Endothelial cell of umbilical vein (primary cell): ENCODE data around the gene TEX53. TPM values are rescaled to one million over a fixed set of nuclear protein-coding genes. Genes with fewer than 3 reads are reported as not detected.

ENCODE experiments used
- BruUV-seq: library from RNA; stranded (reverse); fragments of 400-500 nt; replicated peaks from 2 replicates; lab custom pipeline; 2021; lab: Mats Ljungman, UMichigan
- CTCF ChIA-PET: fragments of 300-600, 350-600 bp; sonication (Branson Sonifier 250); formaldehyde crosslinking; loops from one replicate; lab custom pipeline; 2021; ENCODE audit warnings: antibody characterized with exemption, inconsistent platforms; lab: Charles Lee
- POLR2A ChIA-PET: fragments of 300-600, 350-600 bp; sonication (Branson Sonifier 250); formaldehyde crosslinking; loops from one replicate; lab custom pipeline; 2021; ENCODE audit warnings: antibody characterized with exemption, inconsistent platforms; lab: Charles Lee
- DNase-seq: peaks from one replicate; pipeline ENCODE4 v3.0.0-alpha.2; 2011; ENCODE audit warnings: low read depth, low spot score
- FAIRE-seq: peaks from 2 replicates; lab custom pipeline; 2011; peaks lifted over from hg19 to GRCh38; lab: Jason Lieb, UNC
- H2AFZ ChIP-seq: 2 replicates; pipeline ENCODE4 v1.6.0; 2012; ENCODE audit warnings: low read depth, low read length, control low read depth, inconsistent platforms
- H3K27ac ChIP-seq: 2 replicates; pipeline ENCODE4 v1.5.1; 2011; ENCODE audit warnings: low read depth, mild to moderate bottlenecking, control low read depth, low read length, moderate library complexity; ENCODE audit not compliant: insufficient read depth
- H3K27me3 ChIP-seq, 2 experiments: 2 replicates each; pipeline versions ENCODE4 v1.6.0 to v1.6.1; 2011; ENCODE audit warnings: low read length in 2 of 2, mixed read lengths in 1 of 2; ENCODE audit not compliant: control insufficient read depth in 2 of 2, insufficient read depth in 2 of 2
- H3K36me3 ChIP-seq, 2 experiments: 2 replicates in 1 of 2; 3 replicates in 1 of 2; pipeline ENCODE4 v1.5.1; 2011; ENCODE audit warnings: low read length in 2 of 2, mild to moderate bottlenecking in 1 of 2, moderate library complexity in 1 of 2; ENCODE audit not compliant: control insufficient read depth in 2 of 2, insufficient read depth in 2 of 2; ENCODE audit errors: extremely low read depth in 1 of 2
- H3K4me1 ChIP-seq: 3 replicates; pipeline ENCODE4 v1.5.1; 2011; ENCODE audit warnings: mild to moderate bottlenecking, low read length; ENCODE audit not compliant: control insufficient read depth, insufficient read depth; ENCODE audit errors: extremely low read depth
- H3K4me2 ChIP-seq: 2 replicates; pipeline ENCODE4 v1.6.1; 2011; ENCODE audit warnings: low read length, control low read depth, mixed read lengths; ENCODE audit not compliant: insufficient read depth
- H3K4me3 ChIP-seq, 3 experiments: fragments of 200-600 bp in 1 of 3; sonication (generic), shearing (Covaris generic) in 1 of 3; replicated peaks in 1 of 3; 2 replicates each; pipeline ENCODE4 v1.5.1; 2011 to 2016; ENCODE audit warnings: control low read depth in 3 of 3, low read length in 3 of 3, mild to moderate bottlenecking in 2 of 3, inconsistent platforms in 1 of 3, low read depth in 1 of 3, moderate library complexity in 1 of 3; ENCODE audit not compliant: insufficient read depth in 1 of 3
- H3K79me2 ChIP-seq: 2 replicates; pipeline ENCODE4 v1.6.0; 2012; ENCODE audit warnings: low read length, inconsistent platforms; ENCODE audit not compliant: control insufficient read depth, insufficient read depth
- H3K9ac ChIP-seq: replicated peaks from 2 replicates; pipeline ENCODE3; 2011; ENCODE audit warnings: low read length, control low read depth; ENCODE audit not compliant: insufficient read depth; ENCODE audit errors: extremely low read depth
- H3K9me1 ChIP-seq: replicated peaks from 3 replicates; pipeline ENCODE4 v1.6.0; 2011; ENCODE audit warnings: mild to moderate bottlenecking, low read length; ENCODE audit not compliant: control insufficient read depth, insufficient read depth; ENCODE audit errors: extremely low read depth
- H3K9me3 ChIP-seq: replicated peaks from 2 replicates; pipeline ENCODE4 v1.5.1; 2012; ENCODE audit warnings: low read length, inconsistent platforms; ENCODE audit not compliant: control insufficient read depth, insufficient read depth
- H4K20me1 ChIP-seq: replicated peaks from 2 replicates; pipeline ENCODE3; 2011; ENCODE audit warnings: mild to moderate bottlenecking, low read length; ENCODE audit not compliant: control insufficient read depth, insufficient read depth; ENCODE audit errors: extremely low read depth
- CTCF ChIP-seq, 2 donors: IDR thresholded peaks; 1 replicate in 1 of 2; 2 replicates in 1 of 2; pipeline ENCODE4 v1.5.1; 2011; ENCODE audit warnings: low read length in 2 of 2, mild to moderate bottlenecking in 2 of 2, moderate library complexity in 2 of 2, control low read depth in 1 of 2, inconsistent platforms in 1 of 2, low read depth in 1 of 2; ENCODE audit not compliant: insufficient read depth in 1 of 2; ENCODE audit errors: extremely low read depth in 1 of 2
- EZH2 ChIP-seq: IDR thresholded peaks from 2 replicates; pipeline ENCODE4 v1.6.1; 2012; ENCODE audit warnings: borderline replicate concordance, low read depth, mild to moderate bottlenecking, moderate library complexity, low read length, inconsistent platforms; ENCODE audit not compliant: severe bottlenecking
- FOS ChIP-seq: IDR thresholded peaks from 2 replicates; pipeline ENCODE4 v1.6.1; 2011; ENCODE audit warnings: mild to moderate bottlenecking, low read length, moderate library complexity, borderline replicate concordance; ENCODE audit not compliant: insufficient read depth
- GATA2 ChIP-seq: IDR thresholded peaks from 2 replicates; pipeline ENCODE4 v1.7.0; 2011; ENCODE audit warnings: low read depth, mild to moderate bottlenecking, moderate library complexity, mixed read lengths, low read length; ENCODE audit not compliant: insufficient read length, insufficient read depth
- JUN ChIP-seq: IDR thresholded peaks from 2 replicates; pipeline ENCODE4 v1.6.1; 2011; ENCODE audit warnings: borderline replicate concordance, low read depth; ENCODE audit not compliant: insufficient read length, insufficient read depth
- MAX ChIP-seq: IDR thresholded peaks from 2 replicates; pipeline ENCODE4 v1.6.1; 2011; ENCODE audit not compliant: insufficient read depth, insufficient read length
- MYC ChIP-seq: IDR thresholded peaks from one replicate; pipeline ENCODE4 v1.6.1; 2011; ENCODE audit warnings: mild to moderate bottlenecking, low read depth, low read length
- POLR2A ChIP-seq: IDR thresholded peaks from 2 replicates; pipeline ENCODE4 v1.6.1; 2012; ENCODE audit warnings: low read depth, mild to moderate bottlenecking, control low read depth, low read length
- POLR2AphosphoS5 ChIP-seq: IDR thresholded peaks from 2 replicates; pipeline ENCODE4 v1.6.1; 2012; ENCODE audit warnings: low read depth, mild to moderate bottlenecking, control low read depth, low read length, moderate library complexity; ENCODE audit not compliant: insufficient read depth
- dilution Hi-C: fragments of 300-500 bp; cut with MboI; formaldehyde crosslinking; loops from one replicate; pipeline ENCODE4 v1.15.0; 2019; ENCODE audit warnings: low sequenced_read_pairs; ENCODE audit not compliant: extremely low pct_ligation_motif_present
- intact Hi-C: fragments of 100-400 bp; cut with micrococcal nuclease; formaldehyde crosslinking; loops from one replicate; pipeline ENCODE4 v1.10.0; 2022
- polyA plus RNA-seq, 4 experiments: library from polyadenylated mRNA; depleted of rRNA in 3 of 4; stranded (reverse) in 3 of 4; unstranded in 1 of 4; fragments of >200 nt; gene quantifications; 2 replicates each; pipeline versions ENCODE4 v1.2.1 to v1.2.3, GENCODE V29; 2011 to 2012; ENCODE audit warnings: missing spikeins in 1 of 4
- total RNA-seq: library from RNA; stranded (reverse); gene quantifications from 2 replicates; pipeline ENCODE4 v1.2.3, GENCODE V29; 2021

TEX53 gene
- total and polyA plus RNA-seq, 2 donors (not counting 3 experiments of a cell fraction or from before 2014, with no cell fraction given): not detected

- Histone ChIP-seq H3K9me1 (no peaks in the 10 kb centered on the region), H3K27me3 (peaks cover 0 to 6% of the 10 kb centered on the region in 2 experiments), H3K36me3 (no peaks in the 10 kb centered on the region), H3K4me3 (no peak overlapping the region), H3K79me2 (no peaks in the 10 kb centered on the region), H3K27ac (no peak overlapping the region), H3K4me1 (no peaks in the 10 kb centered on the region), H2AFZ (no peak overlapping the region), H3K4me2 (no peak overlapping the region), H3K9me3 (no peaks in the 10 kb centered on the region), H4K20me1 (no peaks in the 10 kb centered on the region), H3K9ac (no peak overlapping the region)
- ChIA-PET POLR2A (no interaction called here), CTCF (interaction anchor here (0.8 to 15.3 kb wide), 2 partner anchors 11 to 238 kb away, joined by 3 to 270 read pairs; no protein-coding TSS in a partner anchor)
- DNase-seq (no peak), FAIRE-seq (no peak)
- dilution Hi-C loops (no loop called here), intact Hi-C loops (no loop called here)
- BruUV-seq: no TSS peak
- TF ChIP-seq EZH2 (no peak), JUN (no peak), FOS (no peak), POLR2A (no peak), MYC (no peak), GATA2 (no peak), POLR2AphosphoS5 (no peak), MAX (no peak), CTCF (IDR thresholded peaks at IDR 0.05; ENCODE audit: extremely low read depth in 1 of 2, insufficient read depth in 1 of 2, low read depth in 1 of 2, low read length in 2 of 2) (no peak)
Measured at GRCh38 chr9:114669961-114670360, 12.4 kb upstream of the TEX53 start.
